ENCODE data around the gene CUL1. TPM values are rescaled to one million over a fixed set of nuclear protein-coding genes. Genes with fewer than 3 reads are reported as not detected.

Gene CUL1
- total and polyA plus RNA-seq, 7 donors: 24.0 to 72.8 (median 53.9) TPM

DNA sequence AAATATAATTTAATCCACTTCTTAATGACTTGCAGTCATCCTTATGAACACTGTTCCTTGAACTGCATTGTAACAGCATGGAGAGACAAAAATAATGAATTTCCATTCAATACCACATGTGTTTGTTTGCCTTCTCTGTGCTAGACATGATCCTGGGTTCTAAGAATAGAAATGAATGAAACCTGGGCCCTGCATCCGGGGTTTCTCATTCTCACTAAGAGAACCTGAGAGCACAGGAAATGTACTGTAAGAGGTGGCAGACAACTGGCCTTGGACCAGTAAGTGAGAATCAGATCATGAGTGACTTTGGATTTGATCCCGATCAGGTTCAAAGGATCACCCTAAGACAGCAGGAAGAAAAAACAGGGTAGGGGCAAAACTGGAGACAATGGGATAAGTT is 37.2 kb upstream of the CUL1 start:
- Histone ChIP-seq H3K27me3 (no peaks in the 10 kb centered on the region), H3K36me3 (no peaks in the 10 kb centered on the region), H3K4me3 (no peak overlapping the region), H3K4me1 (no peaks in the 10 kb centered on the region), H3K9me3 (no peaks in the 10 kb centered on the region), H3K27ac (no peak overlapping the region)
- DNase-seq: no peak
- TF ChIP-seq POLR2AphosphoS5 (IDR thresholded peaks at IDR 0.05): no peak
- intact Hi-C loops (cut with DNase I): no loop called here
- 85 to 93% methylated on average over 2 of the region's 2 CpGs for WGBS, 2 donors

DNA sequence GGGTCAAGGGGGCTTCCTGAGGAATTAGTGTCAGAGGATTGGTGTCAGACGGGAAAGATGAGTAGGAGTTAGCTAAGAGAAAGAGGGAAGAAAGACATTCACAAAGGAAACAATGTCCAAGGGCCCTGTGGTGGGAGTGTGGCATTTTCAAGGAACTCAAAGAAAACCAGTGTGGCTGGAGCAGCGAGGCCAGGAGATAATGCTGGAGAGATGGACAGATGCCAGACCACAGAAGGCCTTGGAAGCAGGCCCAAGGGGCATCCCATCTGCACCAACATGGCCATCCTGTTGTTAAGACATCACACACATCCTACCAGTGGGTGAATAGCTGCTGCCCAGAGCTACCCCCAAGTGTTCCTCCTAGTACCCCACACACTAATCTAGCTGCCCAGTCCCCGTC is 36.1 kb upstream of the CUL1 start:
- TF ChIP-seq EP300 (IDR thresholded peaks at IDR 0.05): no peak
- no peak for TF ChIP-seq POLR2AphosphoS5 (IDR thresholded peaks at IDR 0.05)
- TF ChIP-seq, protein P1, sequence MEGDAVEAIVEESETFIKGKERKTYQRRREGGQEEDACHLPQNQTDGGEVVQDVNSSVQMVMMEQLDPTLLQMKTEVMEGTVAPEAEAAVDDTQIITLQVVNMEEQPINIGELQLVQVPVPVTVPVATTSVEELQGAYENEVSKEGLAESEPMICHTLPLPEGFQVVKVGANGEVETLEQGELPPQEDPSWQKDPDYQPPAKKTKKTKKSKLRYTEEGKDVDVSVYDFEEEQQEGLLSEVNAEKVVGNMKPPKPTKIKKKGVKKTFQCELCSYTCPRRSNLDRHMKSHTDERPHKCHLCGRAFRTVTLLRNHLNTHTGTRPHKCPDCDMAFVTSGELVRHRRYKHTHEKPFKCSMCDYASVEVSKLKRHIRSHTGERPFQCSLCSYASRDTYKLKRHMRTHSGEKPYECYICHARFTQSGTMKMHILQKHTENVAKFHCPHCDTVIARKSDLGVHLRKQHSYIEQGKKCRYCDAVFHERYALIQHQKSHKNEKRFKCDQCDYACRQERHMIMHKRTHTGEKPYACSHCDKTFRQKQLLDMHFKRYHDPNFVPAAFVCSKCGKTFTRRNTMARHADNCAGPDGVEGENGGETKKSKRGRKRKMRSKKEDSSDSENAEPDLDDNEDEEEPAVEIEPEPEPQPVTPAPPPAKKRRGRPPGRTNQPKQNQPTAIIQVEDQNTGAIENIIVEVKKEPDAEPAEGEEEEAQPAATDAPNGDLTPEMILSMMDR (IDR thresholded peaks at IDR 0.05): no peak
- TF ChIP-seq POLR2A (IDR thresholded peaks at IDR 0.05): no peak
- Histone ChIP-seq H3K4me1 (no peaks in the 10 kb centered on the region), H3K27me3 (no peaks in the 10 kb centered on the region), H3K9me3 (no peaks in the 10 kb centered on the region), H3K36me3 (no peaks in the 10 kb centered on the region), H3K27ac (no peak overlapping the region), H3K4me3 (no peak overlapping the region)
- WGBS, 2 donors: 67 to 74% methylated on average over 3 of the region's 3 CpGs
- intact Hi-C loops (cut with DNase I): no loop called here
- DNase-seq: no peak

DNA sequence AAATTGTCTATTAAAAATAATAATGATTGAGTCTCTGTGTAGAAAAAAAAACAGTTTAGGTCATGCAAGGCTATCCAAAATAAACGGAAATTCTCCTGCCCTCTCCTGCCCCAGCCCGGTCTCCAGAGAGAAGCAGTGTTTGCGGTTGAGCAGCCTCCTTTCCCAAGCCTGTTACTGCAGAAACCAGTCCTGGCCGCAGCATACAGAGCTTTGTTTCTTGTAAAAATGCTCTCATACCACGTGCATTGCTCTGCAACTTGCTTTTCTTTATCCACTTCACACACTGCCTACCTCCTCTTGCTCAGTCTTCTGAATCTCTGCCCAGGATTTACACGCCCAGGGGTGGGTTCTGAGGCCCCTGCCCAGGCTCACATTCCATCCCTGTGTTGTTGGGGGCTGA is 34.4 kb upstream of the CUL1 start:
- intact Hi-C loops (cut with DNase I): no loop called here
- H3K4me1 ChIP-seq: no peaks in the 10 kb centered on the region

DNA sequence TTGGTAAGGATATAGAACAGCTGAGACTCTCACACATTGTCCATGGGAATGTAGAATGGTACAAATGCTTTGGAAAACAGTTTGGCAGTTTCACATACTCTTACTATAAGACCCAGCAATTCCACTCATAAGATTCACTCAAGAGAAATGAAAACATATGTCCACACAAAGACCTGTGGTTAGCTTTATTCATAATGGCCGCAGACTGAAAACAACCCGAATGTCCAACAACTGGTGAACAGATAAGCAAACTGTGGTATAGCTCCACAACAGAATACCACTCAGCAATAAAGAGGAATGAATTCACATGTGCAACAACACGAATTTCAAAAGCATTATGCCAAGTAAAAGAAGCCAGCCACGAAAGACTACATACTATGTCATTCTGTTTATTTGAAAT is 33.5 kb upstream of the CUL1 start:
- no peaks in the 10 kb centered on the region for H3K4me1 ChIP-seq
- H3K4me3 ChIP-seq: no peak overlapping the region
- no peak overlapping the region for H3K27ac ChIP-seq
- no peak for DNase-seq
- WGBS, 2 donors: 84 to 85% methylated on average over 4 of the region's 4 CpGs
- intact Hi-C loops (cut with DNase I): no loop called here
- no peaks in the 10 kb centered on the region for H3K27me3 ChIP-seq
- TF ChIP-seq POLR2AphosphoS5 (IDR thresholded peaks at IDR 0.05) (no peak), EP300 (IDR thresholded peaks at IDR 0.05) (no peak), POLR2A (IDR thresholded peaks at IDR 0.05) (no peak)
- TF ChIP-seq, protein P1 (IDR thresholded peaks at IDR 0.05): no peak
- H3K9me3 ChIP-seq: no peaks in the 10 kb centered on the region
- no peaks in the 10 kb centered on the region for H3K36me3 ChIP-seq

More for the DNA sequence above, 34.4 kb upstream of the CUL1 start:
- Histone ChIP-seq H3K27ac (no peak overlapping the region), H3K4me3 (no peak overlapping the region), H3K27me3 (no peaks in the 10 kb centered on the region), H3K9me3 (no peaks in the 10 kb centered on the region), H3K36me3 (no peaks in the 10 kb centered on the region)
- TF ChIP-seq EP300 (IDR thresholded peaks at IDR 0.05): no peak
- no peak for DNase-seq
- WGBS, 2 donors: 48 to 59% methylated on average over 6 of the region's 6 CpGs

DNA sequence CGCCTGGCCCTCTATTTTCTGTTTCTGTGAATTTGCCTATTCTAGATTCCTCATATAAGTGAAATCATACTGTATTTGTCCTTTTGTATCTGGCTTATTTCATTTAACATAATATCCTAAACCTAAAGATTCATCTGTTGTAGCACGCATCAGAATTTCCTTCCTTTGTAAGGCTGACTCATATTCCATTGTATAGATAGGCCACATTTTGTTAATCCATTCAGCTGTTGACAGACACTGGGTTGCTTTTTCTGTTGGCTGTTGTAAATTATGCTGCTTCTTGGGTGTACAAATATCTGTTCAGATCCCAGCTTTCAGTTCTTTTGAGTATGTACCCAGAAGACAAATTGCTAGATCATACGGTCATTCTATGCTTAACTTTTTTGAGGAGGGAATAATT is 28.8 kb upstream of the CUL1 start:
- TF ChIP-seq, protein P1 (IDR thresholded peaks at IDR 0.05): no peak
- no peak for TF ChIP-seq POLR2A (IDR thresholded peaks at IDR 0.05)
- TF ChIP-seq EP300 (IDR thresholded peaks at IDR 0.05): no peak
- no peak for TF ChIP-seq POLR2AphosphoS5 (IDR thresholded peaks at IDR 0.05)
- Histone ChIP-seq H3K4me3 (no peak overlapping the region), H3K27ac (no peak overlapping the region), H3K36me3 (no peaks in the 10 kb centered on the region), H3K4me1 (no peaks in the 10 kb centered on the region), H3K27me3 (no peaks in the 10 kb centered on the region), H3K9me3 (peaks cover 0 to 3% (median 0%) of the 10 kb centered on the region in 4 donors)
- DNase-seq: no peak
- intact Hi-C loops (cut with DNase I): no loop called here
- 90 to 93% methylated on average over 3 of the region's 3 CpGs for WGBS, 2 donors

DNA sequence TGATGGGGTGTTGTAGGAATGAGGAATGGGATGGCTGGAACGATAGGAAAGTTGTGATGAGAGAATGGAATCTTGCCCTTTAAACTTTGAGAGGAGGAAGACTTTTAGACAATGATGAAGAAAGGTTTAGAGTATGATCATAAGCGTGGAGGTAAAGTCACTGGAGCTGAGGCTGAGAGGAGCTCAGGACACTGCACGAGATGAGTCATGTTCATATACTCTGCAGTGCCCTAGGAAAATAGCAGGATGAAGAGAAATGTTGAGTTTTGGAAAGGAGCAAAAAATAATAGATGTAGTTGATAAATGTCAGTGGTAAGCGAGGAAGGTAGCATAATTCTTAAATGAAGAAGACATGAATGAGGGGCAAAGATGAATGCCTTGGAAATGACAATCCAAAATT is 28.3 kb upstream of the CUL1 start:
- WGBS, 2 donors: 83% methylated on average over 4 of the region's 4 CpGs
- Histone ChIP-seq H3K4me1 (no peaks in the 10 kb centered on the region), H3K9me3 (peaks cover 0 to 4% (median 0%) of the 10 kb centered on the region in 4 donors), H3K4me3 (no peak overlapping the region), H3K36me3 (no peaks in the 10 kb centered on the region), H3K27me3 (no peaks in the 10 kb centered on the region), H3K27ac (no peak overlapping the region)
- intact Hi-C loops (cut with DNase I): no loop called here
- no peak for DNase-seq
- no peak for TF ChIP-seq EP300 (IDR thresholded peaks at IDR 0.05)
- no peak for TF ChIP-seq POLR2AphosphoS5 (IDR thresholded peaks at IDR 0.05)
- TF ChIP-seq, protein P1 (IDR thresholded peaks at IDR 0.05): no peak
- no peak for TF ChIP-seq POLR2A (IDR thresholded peaks at IDR 0.05)

Data from sigmoid colon (tissue), 7 donors.